Dermis microvascular lymphatic vessel endothelial cell (primary cell): Measurements from ENCODE around the gene RPRM. TPM values are rescaled to one million over a fixed set of nuclear protein-coding genes. Genes with fewer than 3 reads are reported as not detected.
"Not testable (repeated sequence)": the region's sequence is repeated elsewhere in the genome, so short reads cannot be mapped to it uniquely, and the experiment has no call there.

Experiments used
- DNase-seq, 2 donors: peaks; one replicate each; pipeline versions ENCODE4 v3.0.0 to v3.0.0-alpha.2; 2010; ENCODE audit warnings: low read depth in 2 of 2
- total RNA-seq: library from RNA; depleted of rRNA; stranded (reverse); fragments of >200 nt; gene quantifications from 2 replicates; pipeline ENCODE4 v1.2.1, GENCODE V29; 2014

The RPRM gene
- total RNA-seq, result not detected in 2 replicates

DNA sequence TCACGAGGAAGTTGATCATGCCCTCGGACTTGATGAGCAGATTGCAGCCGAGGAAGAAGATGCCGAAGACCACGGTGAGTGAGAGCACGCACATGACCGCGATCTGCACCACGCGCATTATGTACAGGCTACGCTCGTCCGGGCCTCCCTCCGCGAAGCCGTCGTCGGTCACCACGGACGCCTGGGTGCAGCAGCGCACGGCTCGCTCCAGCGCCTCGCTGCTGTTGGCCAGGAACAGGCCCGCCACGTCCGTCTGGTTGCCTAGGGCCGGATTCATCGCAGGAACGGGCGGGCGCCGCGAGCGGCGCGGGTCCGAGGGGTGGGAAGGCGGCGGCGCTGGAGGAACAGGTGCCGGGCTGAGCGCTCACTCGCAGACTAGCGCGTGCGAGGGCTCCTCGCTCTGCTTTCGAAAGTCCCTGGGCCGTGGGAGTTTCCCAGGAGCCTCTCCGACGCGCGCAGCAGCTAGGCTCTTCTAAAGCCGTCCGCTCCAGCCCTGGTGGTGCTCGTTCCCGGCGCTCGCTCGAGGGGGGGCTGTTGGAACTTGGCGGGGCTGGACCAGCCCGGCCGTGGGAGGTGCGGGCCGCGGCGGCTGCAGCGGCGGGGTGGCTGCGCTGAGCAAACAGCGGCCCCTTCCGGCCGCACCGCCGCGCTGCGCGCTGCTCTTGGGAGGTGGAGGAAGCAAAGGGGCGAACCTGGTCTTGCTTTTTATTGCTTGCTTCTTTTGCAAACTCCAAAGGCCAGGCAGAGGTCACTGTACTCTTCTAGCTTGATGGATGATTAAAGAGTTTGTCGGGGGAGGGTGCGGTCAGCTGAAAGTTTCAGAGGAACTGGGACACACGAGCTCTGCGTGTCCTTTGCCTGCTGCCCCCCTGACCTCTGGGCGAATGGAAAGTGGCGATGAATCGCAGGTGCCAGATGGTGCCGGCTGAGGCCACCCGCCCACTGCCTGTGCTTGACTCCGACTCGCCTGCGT is at the start of gene RPRM:
RPRM (minus strand) TSS at position 474 of the 973 bp plus-strand sequence; CDS start at position 277, 197 bp downstream.
- DNase-seq, result peak; percentile 34 to 64

DNA sequence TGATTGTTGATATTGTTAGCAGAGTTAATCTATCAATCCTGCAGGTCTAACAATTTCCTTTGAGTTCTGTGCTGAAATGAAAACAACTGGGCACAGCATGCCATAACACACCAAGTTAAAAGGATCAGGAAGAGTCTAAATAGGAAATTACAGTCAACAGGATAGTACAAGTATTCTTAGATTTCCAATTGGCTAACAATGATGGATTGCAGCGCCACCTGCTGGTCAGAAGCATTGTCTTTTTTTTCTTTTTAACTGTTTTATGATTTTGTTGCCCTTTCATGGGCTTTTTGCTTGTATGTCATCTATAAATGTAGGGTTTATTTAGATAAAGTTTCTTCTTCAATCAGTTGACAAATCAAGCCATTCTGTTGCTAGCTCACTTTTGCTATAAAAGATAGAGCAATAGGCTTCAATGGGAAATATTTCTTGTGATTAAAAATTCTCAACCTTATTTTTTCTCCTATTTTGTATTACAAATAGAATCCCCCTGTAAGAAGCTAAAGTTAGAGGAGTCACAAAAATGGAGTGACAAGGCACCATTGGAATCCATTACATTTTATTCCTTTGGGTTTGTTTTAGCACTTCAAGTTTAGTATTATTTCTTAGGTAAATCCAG is 40.8 kb upstream of the RPRM start:
- DNase-seq, result peak; percentile 20 to 61

DNA sequence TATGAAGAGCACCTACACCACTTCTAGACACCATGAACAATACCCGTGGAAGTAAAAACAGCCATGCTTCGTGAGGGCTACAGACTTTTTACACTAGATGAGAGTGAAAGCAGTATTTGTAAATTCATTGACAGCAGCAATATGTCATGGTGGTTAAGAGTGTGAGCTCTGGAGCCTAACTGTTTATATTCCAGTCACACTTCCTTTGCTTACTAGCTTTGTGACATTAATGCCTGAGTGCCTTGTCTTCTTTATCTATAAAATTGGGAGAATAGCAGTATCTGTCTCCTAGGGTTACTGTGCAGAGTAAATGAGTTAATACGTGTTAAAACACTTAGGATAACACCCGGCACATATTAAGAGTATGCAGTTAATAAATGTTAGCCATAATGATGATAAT is 33.8 kb upstream of the RPRM start:
- DNase-seq, result no peak

DNA sequence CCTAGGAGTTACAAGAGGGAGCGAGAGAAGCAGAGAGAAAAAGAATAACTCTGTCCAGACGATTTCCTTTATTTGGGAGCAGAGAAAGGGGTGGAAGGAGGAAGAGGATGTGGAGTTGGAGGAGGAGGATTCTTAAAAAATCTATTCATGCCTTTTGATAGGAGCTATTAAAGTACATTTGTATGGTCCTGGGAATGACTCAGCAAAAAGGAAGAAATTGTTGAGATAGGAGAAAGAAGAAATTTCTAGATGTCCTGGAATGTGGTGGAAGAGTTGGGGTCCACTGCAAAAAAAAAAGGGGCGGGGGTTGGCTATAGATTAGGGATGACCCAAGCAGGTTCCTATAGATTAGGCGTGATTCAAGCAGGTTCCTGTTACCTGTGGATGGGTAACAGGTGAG is 32.4 kb upstream of the RPRM start:
- DNase-seq, result no peak

DNA sequence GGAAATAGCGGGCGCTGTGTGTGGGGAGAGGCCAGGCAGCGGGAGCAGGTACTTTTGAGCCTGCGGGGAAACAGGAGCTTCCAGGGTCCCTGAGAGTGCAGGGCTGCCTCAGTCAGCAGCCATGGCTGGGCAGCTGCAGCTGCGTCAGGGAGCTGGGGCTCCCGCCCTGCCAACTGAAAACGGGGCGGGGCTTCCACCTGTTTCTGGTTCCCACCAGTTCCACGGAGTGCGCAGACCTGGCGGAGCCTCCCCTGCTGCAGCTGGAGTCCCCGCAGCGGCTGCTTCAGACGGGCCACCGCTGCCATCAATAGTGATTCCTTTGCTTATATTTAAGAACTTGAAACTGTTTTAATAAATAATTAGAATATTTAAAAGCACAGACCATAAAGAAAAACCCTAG is 30.6 kb upstream of the RPRM start:
- DNase-seq, result no peak

DNA sequence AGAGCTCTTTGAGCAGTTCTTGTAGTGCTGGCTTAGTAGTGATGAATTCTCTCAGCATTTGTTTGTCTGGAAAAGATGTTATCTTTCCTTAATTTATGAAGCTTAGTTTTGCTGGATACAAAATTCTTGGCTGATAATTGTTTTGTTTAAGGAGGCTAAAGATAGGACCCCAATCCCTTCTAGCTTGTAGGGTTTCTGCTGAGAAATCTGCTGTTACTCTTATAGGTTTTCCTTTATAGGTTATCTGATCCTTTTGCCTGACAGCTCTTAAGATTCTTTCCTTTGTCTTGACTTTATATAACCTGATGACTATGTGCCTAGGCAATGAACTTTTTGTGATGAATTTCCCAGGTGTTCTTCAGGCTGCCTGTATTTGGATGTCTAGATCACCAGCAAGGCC is 27.9 kb upstream of the RPRM start:
- DNase-seq, result not testable (repeated sequence)

DNA sequence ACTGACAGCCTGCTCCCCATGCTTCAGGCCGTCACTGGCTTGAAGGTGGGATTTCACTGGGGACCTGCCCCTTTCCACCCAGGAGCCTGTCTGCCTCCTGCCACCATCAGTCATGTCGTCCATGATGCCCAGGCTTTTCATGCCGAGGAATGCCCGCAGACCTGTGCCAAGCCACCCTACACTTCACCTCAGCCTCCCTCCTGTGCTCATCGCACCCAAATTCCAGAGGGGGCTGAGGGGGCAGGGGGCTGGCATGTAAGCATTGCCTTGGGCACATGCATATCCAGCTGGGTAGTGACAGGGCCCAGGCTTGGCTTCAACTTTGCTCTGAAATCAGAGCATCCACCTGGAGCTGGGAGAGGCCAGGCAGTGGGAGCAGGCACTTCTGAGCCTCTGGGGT is 20.9 kb upstream of the RPRM start:
- DNase-seq, result no peak

DNA sequence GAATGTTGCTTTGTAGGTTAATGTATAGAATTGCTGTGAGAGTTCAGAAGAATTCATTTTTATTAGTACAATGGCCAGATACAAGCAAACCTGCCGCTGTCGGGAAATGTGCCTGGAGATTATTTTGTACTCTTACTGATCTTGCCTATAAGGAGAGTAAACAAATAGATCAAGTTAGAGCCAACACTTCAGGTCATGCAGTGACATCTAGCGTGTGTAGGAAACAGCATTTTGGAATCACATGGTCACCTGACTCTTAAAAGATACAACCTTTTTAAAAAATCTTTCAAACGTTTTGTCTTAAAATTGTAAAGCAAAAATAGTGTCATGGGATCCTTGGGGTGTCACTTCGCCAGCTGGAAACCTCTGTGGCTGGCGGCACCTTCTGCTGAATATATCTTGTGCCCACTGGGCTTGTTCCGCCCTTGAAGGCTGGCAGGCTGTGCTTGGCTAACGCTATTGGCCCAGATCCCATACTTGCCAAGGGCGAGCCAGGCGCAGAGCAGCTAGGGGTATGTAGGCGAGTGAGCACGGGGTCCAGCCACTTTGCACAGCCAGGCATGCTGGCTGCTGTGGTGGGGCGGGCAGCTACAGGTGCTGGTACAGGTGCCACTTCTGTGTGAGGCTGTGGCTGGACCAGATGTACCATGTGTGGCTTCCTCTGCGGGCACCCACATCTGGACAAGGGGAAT is 19.5 kb upstream of the RPRM start:
- no peak for DNase-seq

DNA sequence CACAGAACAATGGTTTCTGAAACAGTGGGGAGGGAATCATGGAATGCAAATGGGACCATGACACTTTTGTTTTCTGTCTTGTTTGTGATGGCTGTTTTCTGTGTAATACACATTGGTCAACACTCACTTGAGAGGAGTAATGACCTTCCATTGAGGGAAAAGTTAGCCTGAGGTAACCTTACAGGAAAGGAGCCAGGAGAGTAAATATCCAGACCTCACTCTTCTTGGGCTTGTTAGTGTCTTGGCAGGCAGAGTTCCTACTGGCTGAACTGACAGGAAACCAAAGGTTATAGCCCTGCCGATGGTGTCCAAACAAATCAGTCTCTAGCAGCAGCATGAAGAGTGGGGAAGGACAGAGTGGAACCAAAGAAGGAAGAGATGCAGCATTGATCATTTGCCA is 17.2 kb upstream of the RPRM start:
- DNase-seq, result no peak

DNA sequence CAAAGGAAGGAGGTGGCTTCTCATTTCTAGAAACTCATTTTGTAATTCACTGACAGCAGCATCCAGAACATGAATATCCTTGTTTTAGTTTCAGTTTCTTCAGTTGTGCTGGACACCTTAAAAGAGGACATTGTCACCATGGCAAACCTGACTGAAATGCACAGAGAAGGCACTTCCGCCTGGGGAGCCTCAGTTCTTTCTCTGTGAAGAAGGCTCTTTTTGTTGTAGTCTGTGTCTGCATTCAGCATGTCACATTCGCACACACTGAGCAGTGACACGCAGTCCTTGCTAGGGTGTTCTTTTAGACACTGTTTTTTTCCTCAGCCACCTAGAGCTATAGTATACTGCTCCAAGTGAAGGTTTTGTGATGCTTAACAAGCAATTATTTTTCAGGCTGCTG is 9.5 kb upstream of the RPRM start:
- no peak for DNase-seq

DNA sequence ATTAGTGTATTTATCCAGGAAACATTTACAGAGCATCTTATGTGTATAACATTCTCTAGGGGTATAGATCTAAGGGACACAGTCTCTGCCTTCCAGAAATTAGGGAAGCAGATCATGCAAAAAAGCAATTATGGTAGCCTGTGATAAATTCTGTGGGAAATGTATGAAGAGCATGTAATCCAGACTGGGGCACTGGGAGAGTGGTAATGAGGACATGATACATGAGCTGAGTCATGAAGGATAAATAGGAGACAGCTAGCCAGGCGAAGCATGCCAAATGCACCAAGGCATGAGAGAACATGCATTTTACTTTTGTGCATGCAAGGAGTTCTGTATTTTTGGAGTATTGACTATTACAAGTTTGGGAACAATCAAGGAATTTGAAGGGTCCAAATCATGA is 8.9 kb upstream of the RPRM start:
- DNase-seq, result no peak

DNA sequence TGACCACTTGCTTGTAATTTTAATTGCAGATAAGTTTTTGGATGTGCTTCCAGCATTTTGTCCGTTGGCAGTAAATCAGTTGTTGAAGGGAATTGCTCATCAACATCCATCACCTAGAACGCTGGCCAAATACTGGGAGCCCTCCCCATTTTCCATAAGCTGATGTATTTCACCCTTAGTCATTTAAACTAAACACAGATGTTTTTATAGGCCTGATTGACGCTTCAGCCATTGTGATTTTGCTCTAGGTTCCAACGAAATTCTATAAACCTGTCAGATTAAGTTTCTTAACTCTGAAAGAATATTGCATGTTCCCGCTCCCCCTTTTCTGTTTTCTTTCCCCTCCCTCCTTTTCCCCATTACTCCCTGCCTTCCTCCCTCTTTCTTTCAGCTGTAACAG is 1.0 kb upstream of the RPRM start:
- no peak for DNase-seq

DNA sequence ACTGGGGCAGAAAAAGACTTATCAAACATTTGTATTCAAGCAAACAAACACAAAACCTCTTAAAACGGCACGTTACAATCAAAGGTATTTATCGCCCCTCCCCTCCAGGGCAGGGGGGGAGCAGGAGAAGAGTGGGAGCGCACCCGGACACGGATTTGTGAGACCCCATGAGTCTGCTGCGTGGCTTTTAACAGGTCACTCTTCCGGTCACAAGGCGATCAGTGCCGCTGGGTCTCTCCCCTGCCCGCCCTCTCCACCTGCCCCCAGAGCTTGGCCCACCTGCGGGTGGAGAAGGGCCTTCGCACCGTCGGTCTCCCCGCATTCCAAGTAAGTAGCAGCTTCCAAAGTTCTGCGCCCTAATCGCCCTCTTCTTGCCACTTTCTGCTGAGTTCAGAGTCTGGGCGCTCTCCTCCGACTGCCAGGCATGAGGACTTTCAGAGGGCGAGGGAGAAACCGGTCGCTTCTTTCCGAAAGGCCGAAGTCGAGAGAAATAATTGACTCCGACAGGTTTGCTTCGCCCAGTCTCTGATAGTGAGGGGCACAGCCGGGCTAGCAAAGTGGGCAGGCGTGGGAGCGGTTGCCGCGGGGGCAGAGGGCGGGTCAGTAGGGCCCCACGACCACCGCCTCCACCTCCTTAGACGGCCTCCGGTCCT is 800 bp downstream of the RPRM start:
- no peak for DNase-seq

DNA sequence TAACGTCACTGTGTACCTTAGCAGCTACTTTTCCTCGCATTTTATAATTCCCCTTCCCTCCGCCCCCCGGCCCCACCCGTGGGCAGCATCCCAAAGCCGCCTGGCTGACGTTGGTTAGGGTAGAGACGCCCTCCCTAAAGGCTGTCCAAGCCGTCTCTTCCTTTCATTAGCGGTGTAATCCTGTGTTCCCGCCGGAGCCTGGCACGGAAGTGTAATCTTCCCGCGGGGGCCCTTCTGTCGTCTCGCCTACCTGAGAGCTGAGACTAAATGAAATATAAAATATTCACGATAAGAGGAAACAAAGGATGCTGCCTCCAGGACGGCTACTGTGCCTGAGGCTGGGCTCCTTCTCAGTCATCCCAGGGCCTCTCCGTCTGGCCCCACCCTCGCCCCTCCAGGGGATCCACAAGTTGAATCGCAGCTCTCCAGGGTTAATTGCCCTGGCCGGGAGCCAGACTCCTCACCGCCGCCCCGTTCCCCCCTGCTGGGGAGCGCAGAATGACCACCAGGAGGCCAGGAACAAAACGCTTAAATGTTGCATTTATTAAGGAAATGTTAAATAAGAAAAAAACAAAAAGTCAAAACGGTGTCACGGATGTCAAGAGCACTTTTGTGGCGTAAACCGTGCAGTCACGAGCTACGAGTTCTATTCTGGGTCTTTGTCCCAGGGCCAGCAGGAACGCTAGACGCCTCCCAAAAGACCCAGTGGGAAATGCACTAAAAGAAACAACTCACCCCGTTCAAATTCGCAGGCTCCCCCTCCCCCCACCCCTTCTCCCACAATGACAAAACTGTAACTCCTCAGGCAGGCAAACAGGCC is 1.5 kb downstream of the RPRM start:
- no peak for DNase-seq

DNA sequence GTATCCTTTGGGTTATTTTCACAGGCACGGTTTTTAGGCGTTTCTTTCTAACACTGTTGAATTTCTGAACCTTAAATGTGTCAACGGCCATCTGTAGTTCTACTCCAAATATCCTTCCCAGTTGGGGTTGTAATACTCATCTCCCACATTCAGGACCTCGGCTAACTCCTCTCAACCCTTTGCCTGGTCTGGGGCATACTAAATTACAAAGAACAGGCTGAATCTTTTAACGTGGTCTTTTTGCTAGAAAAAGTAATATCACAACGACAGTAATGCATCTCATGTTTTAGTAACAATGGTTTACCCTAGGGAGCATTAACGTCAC is 2.1 kb downstream of the RPRM start:
- no peak for DNase-seq

DNA sequence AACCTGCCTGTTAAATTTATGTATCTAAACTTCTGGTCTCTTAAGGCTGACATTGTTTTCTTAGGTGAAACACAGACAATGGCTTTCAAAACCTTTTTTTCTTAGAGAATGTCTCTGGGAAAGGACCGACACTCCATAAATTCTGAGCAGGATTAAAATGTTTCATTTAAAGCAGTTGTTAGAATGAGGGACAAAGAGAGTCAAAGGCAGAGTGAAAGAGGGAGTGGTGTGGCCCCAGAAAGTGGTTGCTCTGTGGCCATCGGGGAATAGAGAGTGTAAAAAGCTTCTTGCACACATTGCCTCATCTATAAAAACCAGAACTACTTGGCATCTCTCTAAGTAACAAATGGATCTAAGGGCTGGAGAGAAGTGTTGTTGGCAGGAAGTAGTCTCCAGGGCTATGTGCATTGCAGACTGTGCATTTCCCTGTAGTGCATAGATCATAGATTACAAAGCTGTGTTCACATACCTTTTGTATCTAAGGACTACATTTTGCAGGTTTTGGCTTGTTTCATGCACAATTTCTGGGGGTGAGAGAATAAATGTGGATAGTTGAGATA is 3.6 kb downstream of the RPRM start:
- no peak for DNase-seq

DNA sequence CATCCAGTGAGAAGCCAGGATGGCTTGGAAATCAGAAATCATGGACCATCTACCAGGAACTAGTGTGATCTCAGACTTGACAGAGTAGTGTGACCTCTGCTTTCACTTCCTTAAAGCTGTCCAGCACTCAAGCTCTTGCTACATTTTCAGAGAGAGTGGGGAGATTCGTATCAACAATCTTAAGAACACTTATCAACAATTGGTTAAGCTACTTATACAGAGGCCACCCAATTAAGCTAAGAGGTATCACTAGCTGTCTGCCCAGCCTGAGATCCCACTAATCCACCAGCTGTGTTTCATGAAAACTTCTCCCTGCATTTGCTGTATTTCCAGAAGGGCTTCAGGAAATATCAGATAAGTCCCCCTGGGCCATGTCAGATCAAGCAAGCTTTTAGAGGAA is 4.2 kb downstream of the RPRM start:
- no peak for DNase-seq

DNA sequence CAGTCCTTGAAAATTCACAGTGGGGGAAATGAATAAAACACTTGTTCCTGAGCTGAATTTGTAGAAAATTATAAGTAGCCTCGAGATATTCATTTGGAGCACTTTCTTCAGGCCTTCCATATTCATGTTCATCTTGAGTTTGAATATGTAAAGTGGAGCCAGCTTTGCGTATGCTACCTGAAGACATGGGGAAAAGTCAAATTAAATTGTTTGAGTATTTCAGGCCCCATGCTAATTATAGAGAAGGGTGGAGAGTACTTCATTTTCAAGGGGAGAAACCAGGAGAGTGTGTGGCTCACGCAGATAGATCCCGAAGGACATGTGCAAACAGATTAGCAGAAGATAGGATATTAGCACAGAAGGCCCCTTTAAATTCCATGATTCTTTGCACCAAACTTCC is 7.7 kb downstream of the RPRM start:
- DNase-seq, result no peak

DNA sequence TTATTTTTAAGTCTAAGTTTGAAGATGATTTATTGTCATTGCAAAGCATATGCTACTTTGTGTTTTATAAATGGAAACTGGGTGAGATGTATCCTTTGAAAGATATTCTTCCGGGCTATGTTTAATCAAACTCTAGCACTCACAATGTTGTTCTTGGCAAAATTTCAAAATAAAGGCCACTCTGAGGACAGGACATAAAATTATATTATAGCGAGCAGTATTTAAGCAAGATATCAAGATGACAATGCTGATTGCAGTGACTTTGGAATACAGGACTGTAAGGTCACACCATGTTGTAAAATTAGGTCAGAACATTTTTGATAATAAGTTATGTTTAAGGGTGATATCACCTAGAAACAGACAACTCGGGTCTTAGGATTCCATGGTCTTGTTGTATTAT is 14.2 kb downstream of the RPRM start:
- no peak for DNase-seq

DNA sequence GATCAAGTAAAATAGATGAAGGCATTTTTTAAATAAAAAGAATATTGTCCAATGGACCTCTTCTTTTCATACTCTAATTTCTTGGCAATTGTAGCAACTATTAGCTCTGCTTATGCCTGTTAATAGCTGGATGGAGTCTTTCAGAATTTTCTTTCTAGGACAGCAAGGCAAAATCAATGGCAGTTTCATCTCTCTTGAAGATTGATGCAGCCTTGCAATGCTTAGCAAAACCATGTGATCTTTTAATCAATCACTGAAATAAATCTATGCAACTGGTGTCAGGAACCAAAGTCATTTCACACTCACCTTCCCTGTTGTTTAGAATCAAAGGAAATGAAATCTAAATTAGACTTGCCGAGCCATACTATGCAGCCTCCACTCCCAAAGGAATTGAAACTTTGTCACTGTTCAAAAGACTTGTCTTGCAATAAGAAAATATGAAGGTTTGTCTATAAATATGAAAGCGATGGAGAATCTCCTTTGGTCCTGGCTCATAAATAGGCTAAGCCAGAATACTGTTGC is 16.2 kb downstream of the RPRM start:
- DNase-seq, result no peak

DNA sequence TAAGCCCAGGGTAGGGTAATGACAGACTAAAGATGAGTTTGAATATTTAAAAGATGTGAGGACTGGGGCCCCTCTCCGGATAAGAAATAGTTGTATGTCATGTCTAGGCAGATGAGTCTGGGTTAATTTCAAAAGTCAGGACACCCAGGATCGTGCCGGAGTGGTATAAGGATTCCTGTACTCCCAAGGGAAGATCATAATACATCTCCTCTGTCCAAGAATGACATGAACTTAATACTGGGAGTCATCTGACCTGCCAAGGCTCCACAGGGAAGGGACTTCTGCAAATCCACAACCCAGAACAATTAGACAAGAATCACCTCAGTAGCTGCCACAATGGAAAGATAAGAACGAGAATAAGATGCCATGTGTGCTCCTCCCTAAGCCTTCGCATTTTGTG is 17.1 kb downstream of the RPRM start:
- no peak for DNase-seq
